ENCODE data around the gene VPS13D. TPM values are rescaled to one million over a fixed set of nuclear protein-coding genes. Genes with fewer than 3 reads are reported as not detected.

Gene VPS13D
- total RNA-seq, 1 donor from 2014 or later: 25.8 TPM

- no peak for DNase-seq (ENCODE audit: low read depth)
- Histone ChIP-seq H3K27me3 (ENCODE audit: control insufficient read depth, insufficient read depth, low read length) (no peaks in the 10 kb centered on the region), H3K4me3 (ENCODE audit: low read depth, low read length) (no peak overlapping the region), H3K36me3 (ENCODE audit: control insufficient read depth, insufficient read depth, low read length) (peaks cover 26% of the 10 kb centered on the region)
- TF ChIP-seq CTCF (IDR thresholded peaks at IDR 0.05; ENCODE audit: insufficient read depth, low read length, severe bottlenecking): no peak
- no peak for FAIRE-seq
These were observed 49.2 kb downstream of the VPS13D start for GRCh38 chr1:12279003-12279402.

- DNase-seq (ENCODE audit: low read depth) (no peak), FAIRE-seq (no peak)
- no peak overlapping the region for H3K4me3 ChIP-seq (ENCODE audit: low read depth, low read length)
- no peak for TF ChIP-seq CTCF (IDR thresholded peaks at IDR 0.05; ENCODE audit: insufficient read depth, low read length, severe bottlenecking)
- peaks cover 25% of the 10 kb centered on the region for H3K36me3 ChIP-seq (ENCODE audit: control insufficient read depth, insufficient read depth, low read length)
- H3K27me3 ChIP-seq (ENCODE audit: control insufficient read depth, insufficient read depth, low read length): no peaks in the 10 kb centered on the region
These were observed 50.1 kb downstream of the VPS13D start for GRCh38 chr1:12279728-12280464.

- DNase-seq (ENCODE audit: low read depth): no peak
- Histone ChIP-seq H3K36me3 (ENCODE audit: control insufficient read depth, insufficient read depth, low read length) (peaks cover 21% of the 10 kb centered on the region), H3K27me3 (ENCODE audit: control insufficient read depth, insufficient read depth, low read length) (no peaks in the 10 kb centered on the region), H3K4me3 (ENCODE audit: low read depth, low read length) (no peak overlapping the region)
- FAIRE-seq: no peak
- TF ChIP-seq CTCF (IDR thresholded peaks at IDR 0.05; ENCODE audit: insufficient read depth, low read length, severe bottlenecking): no peak
These were observed 52.3 kb downstream of the VPS13D start for GRCh38 chr1:12282142-12282541.

- DNase-seq (ENCODE audit: low read depth) (peak; percentile 56), FAIRE-seq (no peak)
- peaks cover 19% of the 10 kb centered on the region for H3K36me3 ChIP-seq (ENCODE audit: control insufficient read depth, insufficient read depth, low read length)
These were observed 54.7 kb downstream of the VPS13D start for GRCh38 chr1:12284486-12284885.

GRCh38 chr1:12285496-12286143 lies 55.8 kb downstream of the VPS13D start:
- no peak for DNase-seq (ENCODE audit: low read depth)
- FAIRE-seq: no peak
- TF ChIP-seq CTCF (IDR thresholded peaks at IDR 0.05; ENCODE audit: insufficient read depth, low read length, severe bottlenecking): no peak
- H3K36me3 ChIP-seq (ENCODE audit: control insufficient read depth, insufficient read depth, low read length): peaks cover 14% of the 10 kb centered on the region
- H3K27me3 ChIP-seq (ENCODE audit: control insufficient read depth, insufficient read depth, low read length): no peaks in the 10 kb centered on the region
- H3K4me3 ChIP-seq (ENCODE audit: low read depth, low read length): no peak overlapping the region

More at GRCh38 chr1:12284486-12284885, 54.7 kb downstream of the VPS13D start:
- no peaks in the 10 kb centered on the region for H3K27me3 ChIP-seq (ENCODE audit: control insufficient read depth, insufficient read depth, low read length)
- no peak overlapping the region for H3K4me3 ChIP-seq (ENCODE audit: low read depth, low read length)
- TF ChIP-seq CTCF (IDR thresholded peaks at IDR 0.05; ENCODE audit: insufficient read depth, low read length, severe bottlenecking): no peak

All from bronchial epithelial cell (primary cell).